HG02588 (cell line): Measurements from ENCODE around the gene ZFAND3.
"Not testable (repeated sequence)": the region's sequence is repeated elsewhere in the genome, so short reads cannot be mapped to it uniquely, and the experiment has no call there.

Experiments used
- ATAC-seq: cut with Tn5 transposase; IDR thresholded peaks from one replicate; pipeline ENCODE4 v1.9.1; 2021; ENCODE audit warnings: mild to moderate bottlenecking, moderate library complexity; ENCODE audit not compliant: unreplicated experiment

Gene ZFAND3

GRCh38 chr6:37990762-37991525 is 171.4 kb downstream of the ZFAND3 start:
- ATAC-seq: no peak

GRCh38 chr6:37992749-37993148 is 173.2 kb downstream of the ZFAND3 start:
- ATAC-seq: no peak

- ATAC-seq: not testable (repeated sequence)
Measured at GRCh38 chr6:37993194-37993593, 173.7 kb downstream of the ZFAND3 start.

DNA sequence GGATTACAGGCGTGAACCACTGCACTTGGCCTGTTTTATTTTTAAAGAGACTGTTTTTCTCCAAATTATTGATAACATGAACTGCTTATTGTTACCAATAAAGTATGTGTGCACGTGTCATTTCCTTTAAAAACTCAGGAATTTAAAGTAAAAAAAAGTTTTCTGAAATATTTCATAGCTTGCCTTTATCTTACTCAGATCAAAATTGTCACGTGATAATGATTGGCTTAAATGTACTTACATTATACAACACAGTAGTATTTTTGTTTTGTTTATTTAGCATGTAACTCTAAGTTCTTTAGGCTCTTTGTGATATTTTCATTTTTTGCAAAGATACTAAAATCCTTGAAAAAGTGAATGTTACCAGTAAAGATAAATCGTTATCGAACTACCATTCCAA is 174.1 kb downstream of the ZFAND3 start:
- no peak for ATAC-seq

- no peak for ATAC-seq
Measured at GRCh38 chr6:37994223-37994622, 174.7 kb downstream of the ZFAND3 start.

- ATAC-seq: no peak
Measured at GRCh38 chr6:37998366-37998765, 178.8 kb downstream of the ZFAND3 start.

DNA sequence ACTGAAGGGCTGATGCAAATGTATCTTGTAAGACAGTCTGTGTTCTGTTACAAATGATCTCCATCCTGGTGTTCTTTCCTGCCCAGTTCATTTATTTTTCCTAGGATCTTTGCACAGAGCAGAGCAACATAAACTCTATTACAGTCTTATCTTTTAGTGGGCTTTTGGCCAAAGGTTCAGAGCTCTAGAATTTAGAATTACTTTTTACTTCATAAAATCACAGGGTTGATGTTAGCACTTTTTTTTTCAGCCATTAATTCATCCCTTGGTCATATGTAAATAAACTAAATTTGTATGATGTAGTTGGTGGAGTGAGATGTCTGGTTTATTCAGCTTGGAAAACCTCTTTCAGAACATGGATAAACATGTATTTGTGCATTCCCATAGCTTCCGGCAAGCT is 181.9 kb downstream of the ZFAND3 start:
- no peak for ATAC-seq

GRCh38 chr6:38004908-38005307 is 185.4 kb downstream of the ZFAND3 start:
- no peak for ATAC-seq

GRCh38 chr6:38011937-38012336 is 192.4 kb downstream of the ZFAND3 start:
- ATAC-seq: no peak

GRCh38 chr6:38012573-38012972 is 193.0 kb downstream of the ZFAND3 start:
- ATAC-seq: no peak

- ATAC-seq: no peak
Measured at GRCh38 chr6:38015341-38015740, 195.8 kb downstream of the ZFAND3 start.

DNA sequence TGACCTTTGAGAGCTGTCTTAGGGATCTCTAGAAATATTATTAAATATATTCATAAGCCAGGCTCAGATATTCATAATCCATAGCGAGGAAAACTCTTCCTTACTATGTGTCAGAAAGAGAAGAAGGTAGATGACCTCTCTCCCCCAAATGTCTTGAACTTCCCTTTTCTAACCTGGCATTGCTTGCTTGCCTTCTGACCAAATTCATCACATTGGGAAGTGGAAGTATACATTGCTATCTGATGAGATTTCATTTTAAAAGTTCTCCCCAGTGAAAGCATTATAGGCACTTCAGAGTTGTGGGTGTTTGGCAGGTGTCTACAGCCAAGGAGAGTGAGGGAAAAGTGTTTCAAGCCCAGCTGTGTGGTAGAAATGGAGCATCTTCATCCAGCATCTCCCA is 197.3 kb downstream of the ZFAND3 start:
- no peak for ATAC-seq

DNA sequence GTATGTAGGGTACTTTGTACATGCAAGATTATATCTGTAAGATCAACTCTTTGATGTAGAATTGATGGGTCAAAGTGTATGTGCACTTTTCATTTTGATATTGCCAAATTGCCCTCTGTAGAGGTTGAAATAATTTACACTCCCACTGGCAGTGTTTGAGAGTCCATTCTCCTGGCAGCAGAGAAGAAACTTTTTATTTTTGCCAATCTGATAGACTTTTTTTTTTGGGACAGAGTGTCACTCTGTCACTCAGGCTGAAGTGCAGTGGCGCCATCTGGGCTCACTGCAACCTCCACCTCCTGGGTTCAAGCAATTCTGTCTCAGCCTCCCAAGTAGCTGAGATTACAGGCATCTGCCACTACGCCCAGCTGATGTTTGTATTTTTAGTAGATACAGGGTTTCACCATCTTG is 199.2 kb downstream of the ZFAND3 start:
- ATAC-seq: no peak

DNA sequence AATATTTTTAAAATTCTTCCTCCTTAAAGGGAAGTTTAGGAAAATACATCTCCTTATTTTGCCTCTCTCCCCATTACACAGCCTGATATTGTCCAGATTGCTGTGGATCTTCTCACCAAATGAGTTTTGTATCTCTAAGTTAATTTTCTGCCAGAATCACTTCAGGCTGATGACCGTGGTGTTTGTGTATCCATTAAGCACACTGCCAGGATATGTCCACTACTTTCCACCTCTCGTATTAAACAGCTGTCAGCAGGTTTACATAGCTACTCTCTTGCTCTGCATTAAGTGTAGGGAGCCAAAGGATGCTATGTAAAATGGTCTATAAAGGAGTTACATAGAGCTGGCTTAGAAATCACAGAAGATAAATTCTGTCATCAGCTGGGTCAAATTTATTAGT is 201.1 kb downstream of the ZFAND3 start:
- ATAC-seq: no peak

DNA sequence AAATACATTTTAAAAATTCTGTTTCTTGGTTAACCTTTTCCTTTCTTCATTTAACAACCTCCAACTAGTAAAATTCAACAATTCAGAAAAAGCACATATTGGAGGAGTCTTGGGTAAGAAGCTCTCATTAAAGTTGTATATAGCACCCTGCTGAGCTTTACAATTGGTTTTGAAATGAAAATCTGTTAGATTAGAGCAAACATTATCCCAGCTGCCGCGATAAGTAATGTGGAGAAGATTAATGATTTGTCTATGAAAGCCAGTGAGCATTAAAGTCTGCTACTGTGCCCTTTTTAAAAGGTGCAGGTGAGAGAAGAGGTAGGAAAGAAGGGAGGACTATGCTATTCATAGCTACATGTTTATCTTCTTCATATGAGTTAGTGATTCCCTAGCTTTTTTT is 201.5 kb downstream of the ZFAND3 start:
- no peak for ATAC-seq

DNA sequence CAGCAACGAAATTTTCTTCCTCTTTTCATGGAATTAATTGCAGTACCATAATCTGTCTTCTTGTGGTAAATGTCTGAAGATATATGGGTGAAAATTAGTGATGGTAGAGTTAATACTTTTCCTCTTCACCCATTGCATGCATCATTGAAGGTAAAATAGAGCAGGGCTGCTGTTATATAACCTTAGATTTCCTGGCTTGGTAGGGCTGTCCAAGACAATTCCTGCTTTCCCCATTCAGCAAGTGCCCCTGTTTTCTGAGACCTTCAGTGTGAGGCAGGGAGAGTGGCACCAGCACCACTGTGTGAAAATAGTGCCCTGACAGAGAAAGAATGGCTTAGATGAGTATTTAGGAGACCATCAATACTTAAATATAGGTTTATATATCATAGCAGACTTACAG is 202.0 kb downstream of the ZFAND3 start:
- no peak for ATAC-seq

DNA sequence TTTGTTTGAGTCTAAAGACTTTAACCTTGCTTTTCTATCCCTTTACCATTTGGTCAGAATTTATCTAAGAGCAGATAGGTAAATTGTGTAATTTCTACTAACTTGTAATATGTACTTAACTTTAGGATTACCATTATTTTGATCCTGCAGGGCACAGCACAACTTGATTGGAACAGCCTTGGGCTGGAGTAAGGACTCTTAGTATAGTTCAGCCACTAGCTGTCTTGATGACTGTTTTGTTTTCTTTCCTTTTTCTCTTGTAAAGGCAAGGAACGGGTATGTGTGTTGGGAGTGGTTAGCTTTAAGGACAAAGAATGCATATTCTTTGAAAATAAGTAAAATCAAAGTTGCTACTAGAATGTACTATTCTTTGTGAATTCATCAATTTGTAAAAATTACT is 203.2 kb downstream of the ZFAND3 start:
- no peak for ATAC-seq

DNA sequence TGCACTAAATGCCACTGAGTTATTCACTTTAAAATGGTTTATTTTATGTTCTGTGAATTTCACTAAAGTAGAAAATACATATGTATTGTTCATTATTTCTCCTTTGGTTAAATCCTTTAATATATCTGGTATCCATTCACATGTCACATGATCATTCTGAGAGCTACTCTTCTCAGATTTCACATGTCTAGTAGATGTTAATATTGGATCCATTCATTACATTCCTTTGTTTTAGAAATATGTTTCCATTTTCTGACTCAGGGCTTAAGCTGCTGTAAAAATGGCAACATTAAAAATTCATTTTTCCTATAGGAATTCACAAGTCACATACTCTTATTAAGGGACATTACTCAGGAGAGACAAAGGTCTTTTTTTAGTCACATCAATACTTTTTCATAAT is 205.4 kb downstream of the ZFAND3 start:
- ATAC-seq: no peak

DNA sequence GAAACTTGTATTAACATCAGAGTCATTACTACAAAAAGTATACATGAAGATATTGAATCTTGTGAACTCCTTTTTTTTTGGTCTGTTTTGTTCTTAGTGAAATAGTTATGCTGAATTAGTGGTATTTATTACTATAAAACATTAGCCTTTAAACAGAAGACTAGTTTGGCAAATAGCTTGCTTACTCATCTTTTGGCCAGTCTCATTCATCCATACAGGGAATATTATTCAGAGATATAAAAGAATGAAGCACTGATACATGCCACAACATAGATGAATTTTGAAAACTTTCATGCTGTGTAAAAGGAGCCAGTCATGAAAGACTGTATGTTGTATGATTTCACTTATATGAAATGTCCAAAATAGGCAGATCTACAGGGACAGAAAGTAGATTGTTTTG is 205.9 kb downstream of the ZFAND3 start:
- no peak for ATAC-seq

DNA sequence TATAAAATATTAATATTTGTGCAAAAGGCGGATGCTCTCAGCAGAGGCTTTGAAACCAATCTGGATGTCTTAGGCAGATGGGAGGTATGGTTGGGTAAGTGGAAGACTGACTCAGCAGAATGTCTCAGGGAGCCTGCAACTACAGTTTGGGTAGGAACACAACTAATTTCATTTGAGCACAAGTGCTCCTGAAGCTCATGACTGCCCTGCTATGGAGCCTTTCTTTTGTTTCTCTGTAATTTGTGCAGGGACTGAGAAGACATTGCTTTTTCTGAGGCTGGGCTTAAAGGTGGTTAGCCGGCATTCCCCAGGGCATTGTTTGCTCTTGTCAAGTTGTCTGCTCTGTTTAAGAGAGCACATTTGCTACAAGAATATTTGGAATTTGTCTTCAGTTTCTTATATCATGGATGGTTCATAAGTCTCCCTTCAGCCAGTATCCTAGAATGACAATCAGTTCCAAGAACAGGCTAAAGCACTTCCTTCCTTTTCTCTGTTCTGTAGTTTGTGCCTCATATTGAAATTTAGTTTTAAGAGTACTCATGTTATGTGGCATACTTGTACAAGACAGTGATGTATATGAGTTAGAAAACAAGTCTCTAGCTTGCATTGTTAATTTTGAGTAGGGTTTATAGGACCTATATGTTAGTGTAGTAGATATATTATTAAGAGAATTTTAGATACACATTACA is 208.3 kb downstream of the ZFAND3 start:
- ATAC-seq: no peak

- ATAC-seq: no peak
Measured at GRCh38 chr6:38030380-38030779, 210.9 kb downstream of the ZFAND3 start.

- no peak for ATAC-seq
Measured at GRCh38 chr6:38032797-38033196, 213.3 kb downstream of the ZFAND3 start.
